Measurements from ENCODE around the gene PLCH2.
"Not testable (repeated sequence)": the region's sequence is repeated elsewhere in the genome, so short reads cannot be mapped to it uniquely, and the experiment has no call there.

The PLCH2 gene

GRCh38 chr1:2441746-2442145 is 34.3 kb upstream of the PLCH2 start:
- no peak for DNase-seq

- no peak for DNase-seq
Measured at GRCh38 chr1:2442661-2443060, 33.4 kb upstream of the PLCH2 start.

GRCh38 chr1:2443277-2444137 is 32.6 kb upstream of the PLCH2 start:
- no peak for DNase-seq

GRCh38 chr1:2444138-2444591 is 31.9 kb upstream of the PLCH2 start:
- DNase-seq, result no peak

GRCh38 chr1:2445162-2445822 is 30.8 kb upstream of the PLCH2 start:
- no peak for DNase-seq

- no peak for DNase-seq
Measured at GRCh38 chr1:2445823-2446215, 30.3 kb upstream of the PLCH2 start.

GRCh38 chr1:2446394-2446793 is 29.7 kb upstream of the PLCH2 start:
- DNase-seq, result no peak

GRCh38 chr1:2446861-2447260 is 29.2 kb upstream of the PLCH2 start:
- no peak for DNase-seq

GRCh38 chr1:2447276-2448097 is 28.6 kb upstream of the PLCH2 start:
- DNase-seq, result no peak

- DNase-seq, result no peak
Measured at GRCh38 chr1:2448098-2448445, 28.0 kb upstream of the PLCH2 start.

- DNase-seq, result no peak
Measured at GRCh38 chr1:2449636-2450454, 26.2 kb upstream of the PLCH2 start.

- DNase-seq, result no peak
Measured at GRCh38 chr1:2451741-2452140, 24.3 kb upstream of the PLCH2 start.

- no peak for DNase-seq
Measured at GRCh38 chr1:2452201-2452931, 23.7 kb upstream of the PLCH2 start.

GRCh38 chr1:2452932-2453315 is 23.2 kb upstream of the PLCH2 start:
- DNase-seq, result no peak

GRCh38 chr1:2454227-2454626 is 21.9 kb upstream of the PLCH2 start:
- no peak for DNase-seq

- no peak for DNase-seq
Measured at GRCh38 chr1:2455757-2456156, 20.3 kb upstream of the PLCH2 start.

- no peak for DNase-seq
Measured at GRCh38 chr1:2457444-2457843, 18.6 kb upstream of the PLCH2 start.

GRCh38 chr1:2458687-2459086 is 17.4 kb upstream of the PLCH2 start:
- DNase-seq, result no peak

GRCh38 chr1:2459102-2459753 is 16.9 kb upstream of the PLCH2 start:
- not testable (repeated sequence) for DNase-seq

GRCh38 chr1:2459757-2460156 is 16.3 kb upstream of the PLCH2 start:
- no peak for DNase-seq

GRCh38 chr1:2460203-2460602 is 15.9 kb upstream of the PLCH2 start:
- DNase-seq, result no peak

Measured in central memory CD4-positive, alpha-beta T cell (primary cell).